Lower leg skin (tissue), 3 donors: ENCODE data around the gene FBLN2.

ENCODE experiments used
- CTCF ChIP-seq, 3 donors: fragments of 450-650 bp; IDR thresholded peaks; one replicate each; pipeline ENCODE4 v1.5.1; 2016; ENCODE audit warnings: antibody characterized with exemption in 3 of 3, mild to moderate bottlenecking in 3 of 3, moderate library complexity in 2 of 3
- POLR2A ChIP-seq, 2 donors: fragments of 450-650 bp; IDR thresholded peaks; one replicate each; pipeline ENCODE4 v1.6.1; 2016 to 2017; ENCODE audit warnings: antibody characterized with exemption in 2 of 2, mild to moderate bottlenecking in 1 of 2, moderate library complexity in 1 of 2

GRCh38 chr3:13502791-13503060, 46.2 kb upstream of the FBLN2 start:
- TF ChIP-seq POLR2A (IDR thresholded peaks at IDR 0.05): no peak
- TF ChIP-seq CTCF (IDR thresholded peaks at IDR 0.05): no peak
